NOMO-1 treated with DMSO at 0.1 percent for 48 hours (cell line): ENCODE data around the gene PHOX2A.
"Not testable (repeated sequence)": the region's sequence is repeated elsewhere in the genome, so short reads cannot be mapped to it uniquely, and the experiment has no call there.

Experiments
- DNase-seq: peaks from one replicate; lab custom pipeline; 2025; ENCODE audit not compliant: unreplicated experiment; lab: John Stamatoyannopoulos, UW

Gene PHOX2A

DNA sequence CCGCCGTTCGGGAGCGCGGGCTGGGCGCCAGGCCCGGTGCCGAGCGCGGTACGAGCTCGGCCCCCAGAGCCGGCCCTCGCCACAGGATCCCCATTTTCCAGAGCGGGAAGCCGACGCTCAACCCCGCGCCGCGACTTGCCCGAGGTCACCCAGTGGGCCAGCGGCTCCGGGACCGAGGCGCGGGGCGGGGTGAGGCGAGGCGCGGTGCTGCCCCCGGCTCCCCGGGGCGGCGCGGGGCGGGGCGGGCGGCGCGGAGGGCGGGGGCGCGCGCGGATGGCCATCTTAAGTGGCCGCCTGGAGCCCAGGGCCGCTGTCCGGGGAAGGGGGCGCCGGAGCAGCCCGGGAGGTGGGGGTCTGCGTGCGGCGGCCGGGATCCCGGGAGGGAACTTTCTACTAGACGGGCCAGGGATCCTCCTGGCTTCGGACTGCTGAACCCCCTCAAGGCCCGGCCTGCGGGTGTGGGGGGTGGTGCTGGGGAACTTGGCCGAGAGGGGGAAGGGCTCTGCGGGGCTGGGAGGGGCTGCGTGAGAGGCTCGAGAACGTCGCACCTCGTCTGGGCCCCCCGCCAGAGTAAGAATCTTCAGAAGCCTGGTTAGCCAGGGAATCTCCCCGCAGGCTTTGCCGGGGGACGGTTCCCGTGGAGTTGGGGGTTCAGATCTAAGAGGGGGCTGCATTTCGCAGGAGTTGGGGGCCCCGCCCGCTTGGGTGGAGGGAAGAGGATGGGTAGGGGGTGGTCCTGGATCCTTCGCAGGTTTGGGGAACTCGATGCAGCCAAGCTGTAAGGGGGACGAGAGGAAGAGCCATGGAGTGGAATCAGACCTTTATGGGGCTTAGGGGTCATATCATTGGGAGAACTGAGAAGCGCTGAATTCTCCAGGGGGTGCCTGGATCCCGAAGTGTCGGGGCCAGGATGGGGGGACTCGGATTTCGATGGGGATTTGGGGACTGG, 20.1 kb downstream of the PHOX2A start:
- DNase-seq = peak; percentile 47

DNA sequence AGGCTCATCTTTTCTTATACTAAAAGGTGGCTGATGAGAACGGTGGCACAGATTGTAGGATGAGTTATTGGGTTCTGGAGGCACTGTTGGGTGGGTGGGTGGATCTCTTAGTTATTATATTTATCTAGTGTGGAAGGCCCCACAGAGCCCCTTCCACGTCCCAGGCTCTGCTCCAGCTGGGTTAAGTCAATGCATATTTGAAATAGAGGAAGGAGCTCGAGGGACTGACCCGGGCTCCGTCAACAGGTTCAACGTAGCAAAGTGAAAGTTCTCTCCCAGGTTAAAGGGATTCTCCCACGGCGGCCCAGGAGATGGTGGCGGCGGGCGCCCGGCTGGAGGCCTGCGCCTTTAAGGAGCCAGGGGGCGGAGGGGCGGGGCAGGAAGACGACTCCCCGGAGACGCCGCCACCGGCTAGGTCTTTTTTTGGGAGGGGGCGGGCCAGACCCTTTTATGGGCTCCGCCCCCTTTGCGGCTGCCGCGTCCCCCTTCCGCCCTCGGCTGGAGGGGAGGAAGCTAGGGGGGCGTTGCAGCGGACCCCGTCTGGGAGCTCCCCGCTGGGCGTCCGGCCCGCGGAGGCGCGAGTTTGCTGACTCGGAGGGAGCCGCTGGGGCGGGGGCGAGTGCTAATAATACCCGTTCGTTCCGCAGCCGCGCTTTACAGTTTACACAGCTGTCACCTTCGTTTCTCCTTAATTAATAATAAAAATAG, 20.9 kb downstream of the PHOX2A start:
- DNase-seq = peak; percentile 98

DNA sequence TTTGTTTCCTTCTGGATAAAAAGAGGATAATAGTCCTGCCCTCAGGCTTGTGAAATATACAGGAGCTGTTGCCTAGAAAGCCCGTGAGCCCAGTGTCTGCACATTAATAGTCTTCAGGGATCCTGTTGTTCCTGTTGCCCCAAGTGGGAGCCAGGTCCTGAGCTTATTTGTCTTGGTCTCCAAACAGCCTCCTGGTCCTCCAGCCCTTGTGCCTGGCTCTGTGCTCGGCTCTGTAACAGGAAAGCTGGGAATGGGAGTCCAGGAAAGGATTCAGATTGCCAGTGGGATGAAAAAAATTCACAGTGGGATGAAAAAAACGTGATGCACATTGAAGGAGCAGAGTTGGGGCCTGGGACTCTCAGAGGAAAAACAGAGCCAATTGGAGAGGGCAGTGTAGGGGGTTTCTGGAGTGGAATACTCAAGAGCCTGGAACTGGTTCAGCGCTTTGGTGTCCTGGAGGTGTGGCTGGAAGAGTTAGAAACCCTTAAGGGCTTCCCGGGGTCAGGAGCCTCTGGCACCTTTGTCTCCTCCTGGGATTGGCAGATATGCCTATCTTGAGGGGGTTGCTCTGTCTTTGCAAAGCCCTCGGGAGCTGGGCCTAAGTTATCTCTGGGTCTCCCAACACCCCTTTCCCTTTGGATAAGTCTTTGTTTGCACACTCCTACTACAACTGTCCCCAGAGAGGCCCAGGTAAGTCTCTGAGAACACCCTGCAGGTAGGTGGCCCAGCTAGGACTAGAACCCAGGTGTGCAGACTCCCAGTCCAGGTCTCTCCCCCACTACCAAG, 21.7 kb downstream of the PHOX2A start:
- no peak for DNase-seq

DNA sequence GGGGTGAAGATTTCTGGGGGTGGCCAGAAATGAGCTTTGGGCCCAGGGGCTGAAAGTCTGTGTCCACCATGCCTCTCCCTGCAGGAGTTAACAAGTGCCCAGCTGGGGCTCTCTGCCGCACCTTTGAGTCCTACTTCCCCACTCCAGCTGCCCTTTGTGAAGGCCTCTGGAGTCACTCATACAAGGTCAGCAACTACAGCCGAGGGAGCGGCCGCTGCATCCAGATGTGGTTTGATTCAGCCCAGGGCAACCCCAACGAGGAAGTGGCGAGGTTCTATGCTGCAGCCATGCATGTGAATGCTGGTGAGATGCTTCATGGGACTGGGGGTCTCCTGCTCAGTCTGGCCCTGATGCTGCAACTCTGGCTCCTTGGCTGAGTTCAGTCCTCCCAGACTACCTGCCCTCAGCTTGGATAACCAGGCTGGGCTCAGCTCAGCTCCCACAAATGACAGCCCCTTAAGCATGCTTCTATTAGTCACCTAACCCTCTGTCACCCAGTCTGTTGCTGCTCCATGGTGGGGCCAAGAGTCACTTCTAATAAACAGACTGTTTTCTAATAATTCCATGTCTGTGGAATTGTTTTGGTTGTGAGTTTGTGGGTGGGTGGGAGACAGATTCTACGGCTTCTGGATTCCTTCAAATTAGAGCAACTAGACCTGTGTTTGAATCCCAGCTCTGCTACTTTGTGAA, 22.4 kb downstream of the PHOX2A start:
- DNase-seq = peak; percentile 12

DNA sequence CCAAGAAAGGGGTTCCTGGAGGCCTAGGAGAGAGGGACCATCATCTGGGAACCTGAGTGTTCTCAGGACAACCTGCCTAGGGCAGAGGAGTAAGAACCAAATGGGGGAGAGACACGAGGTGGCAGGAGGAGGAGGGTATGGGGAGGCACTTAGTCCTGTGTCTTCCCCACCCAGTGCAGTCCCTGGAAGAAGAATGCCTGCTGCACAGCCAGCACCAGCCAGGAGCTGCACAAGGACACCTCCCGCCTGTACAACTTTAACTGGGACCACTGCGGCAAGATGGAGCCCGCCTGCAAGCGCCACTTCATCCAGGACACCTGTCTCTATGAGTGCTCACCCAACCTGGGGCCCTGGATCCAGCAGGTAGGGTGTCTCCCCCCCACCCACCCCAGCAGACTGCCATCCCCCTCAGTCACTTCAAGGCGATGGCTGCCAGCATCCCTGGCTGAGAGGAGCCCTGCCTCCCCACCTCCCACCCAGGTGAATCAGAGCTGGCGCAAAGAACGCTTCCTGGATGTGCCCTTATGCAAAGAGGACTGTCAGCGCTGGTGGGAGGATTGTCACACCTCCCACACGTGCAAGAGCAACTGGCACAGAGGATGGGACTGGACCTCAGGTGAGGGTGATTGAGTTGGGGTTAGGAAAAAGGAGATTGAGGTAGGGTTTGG, 23.1 kb downstream of the PHOX2A start:
- no peak for DNase-seq

DNA sequence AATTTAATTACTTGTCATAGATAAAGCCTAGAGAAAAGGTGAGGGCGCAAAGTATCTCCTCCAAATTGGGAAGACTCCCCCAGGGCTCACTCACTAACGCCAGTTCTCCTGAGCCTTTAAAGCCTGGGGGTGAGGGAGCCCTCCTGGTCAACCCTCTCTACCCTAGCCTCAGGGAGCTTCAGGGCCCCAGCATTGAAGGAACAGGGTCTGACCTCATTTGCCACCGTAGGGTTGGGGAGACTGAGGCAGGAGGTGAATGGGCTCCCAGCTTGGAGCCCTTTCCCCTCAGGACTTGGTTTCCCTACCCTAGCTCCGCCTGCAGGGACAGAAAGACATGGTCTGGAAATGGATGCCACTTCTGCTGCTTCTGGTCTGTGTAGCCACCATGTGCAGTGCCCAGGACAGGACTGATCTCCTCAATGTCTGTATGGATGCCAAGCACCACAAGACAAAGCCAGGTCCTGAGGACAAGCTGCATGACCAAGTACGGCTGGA, 25.7 kb downstream of the PHOX2A start:
- DNase-seq = no peak

DNA sequence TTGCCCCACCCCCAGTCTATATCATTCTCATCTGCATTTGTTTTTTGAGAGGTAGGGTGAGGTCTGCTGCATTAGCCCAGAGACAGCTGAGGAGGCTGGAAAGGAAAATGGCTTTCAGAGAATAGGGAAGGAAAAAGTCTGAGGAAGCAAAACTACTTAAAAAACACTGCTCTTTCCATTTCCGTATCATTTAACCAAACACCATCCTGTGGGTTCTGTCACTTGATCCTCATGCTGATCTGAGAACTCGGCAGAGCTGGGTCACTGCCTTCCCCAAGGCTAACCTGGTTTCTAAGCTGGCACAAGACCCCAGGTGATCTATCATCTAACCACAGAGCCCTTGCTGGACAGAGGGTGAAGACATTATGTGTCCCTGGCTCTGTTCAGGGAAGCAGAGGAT, 26.1 kb downstream of the PHOX2A start:
- peak; percentile 58 for DNase-seq

DNA sequence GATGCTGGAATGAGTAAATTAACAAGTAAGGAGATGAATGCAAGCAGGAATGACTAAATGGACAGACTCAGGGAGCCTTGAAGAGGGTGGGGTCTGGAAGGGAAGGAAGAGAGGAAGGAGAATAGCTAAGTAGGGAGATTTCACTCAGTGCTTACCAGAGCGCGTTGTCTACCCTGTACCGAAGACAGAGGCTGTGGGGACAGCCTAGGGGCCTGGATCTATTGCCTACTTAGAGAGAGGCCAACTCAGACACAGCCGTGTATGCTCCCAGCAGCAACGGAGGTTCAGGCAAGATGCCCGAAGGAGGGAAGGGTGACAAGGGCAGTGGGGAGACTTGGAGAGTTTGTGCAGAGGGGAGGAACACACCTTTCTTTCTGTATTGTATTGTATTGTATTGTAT, 27.3 kb downstream of the PHOX2A start, which contains the start of gene FOLR2:
TSS of gene FOLR2 (plus strand) at position 157 of the 400 bp plus-strand sequence. CDS start 1,791 bp downstream, outside the sequence.
- DNase-seq = no peak

DNA sequence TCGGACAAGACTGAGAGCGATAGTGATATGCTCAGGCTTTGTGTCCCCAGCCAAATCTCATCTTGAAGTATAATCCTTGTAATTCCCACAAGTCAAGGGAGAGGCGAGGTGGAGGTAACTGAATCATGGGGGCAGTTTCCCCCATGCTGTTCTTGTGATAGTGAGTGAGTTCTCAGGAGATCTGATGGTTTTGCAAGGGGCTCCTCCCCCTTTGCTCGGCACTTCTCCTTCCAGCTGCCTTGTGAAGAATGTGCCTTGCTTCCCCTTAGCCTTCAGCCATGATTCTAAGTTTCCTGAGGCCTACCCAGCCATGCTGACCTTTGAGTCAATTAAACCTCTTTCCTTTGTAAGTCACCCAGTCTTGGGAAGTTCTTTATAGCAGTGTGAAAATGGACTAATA, 34.9 kb downstream of the PHOX2A start:
- DNase-seq = peak; percentile 34

DNA sequence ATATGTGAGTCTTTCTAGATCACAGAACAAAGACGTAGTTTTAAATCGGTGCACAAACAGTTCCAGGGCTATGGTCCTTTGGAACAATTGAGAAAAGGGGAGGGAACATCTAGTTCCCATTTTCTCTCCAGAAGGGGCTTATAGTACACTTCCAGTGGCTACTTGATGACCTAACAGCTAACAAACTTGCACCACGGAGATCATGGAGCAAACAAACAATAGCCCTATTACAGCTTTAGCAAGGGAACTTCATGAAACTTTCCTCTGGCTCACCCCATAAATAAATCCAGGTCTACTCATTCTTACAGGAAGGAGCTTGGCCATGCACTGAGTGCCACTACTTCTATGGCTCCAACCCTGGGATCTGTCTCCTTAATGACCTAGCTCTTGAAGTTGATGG, 35.7 kb downstream of the PHOX2A start:
- DNase-seq = no peak

DNA sequence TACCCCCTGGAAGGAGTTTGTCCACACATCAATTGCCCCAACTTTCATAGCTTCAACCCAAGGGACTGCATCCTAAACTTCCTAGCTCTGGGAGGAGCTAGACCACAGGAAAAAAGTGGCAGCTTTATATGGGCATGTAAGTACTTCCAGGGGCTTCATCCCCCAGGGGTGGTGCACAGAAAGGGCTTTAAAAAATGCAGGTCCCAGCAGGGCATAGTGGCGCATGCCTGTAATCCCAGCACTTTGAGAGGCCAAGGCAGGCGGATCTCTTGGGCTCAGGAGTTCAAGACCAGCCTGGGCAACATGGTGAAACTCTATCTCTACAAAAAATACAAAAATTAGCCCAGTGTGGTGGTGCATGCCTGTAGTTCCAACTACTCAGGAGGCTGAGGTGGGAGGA, 37.2 kb downstream of the PHOX2A start:
- not testable (repeated sequence) for DNase-seq

DNA sequence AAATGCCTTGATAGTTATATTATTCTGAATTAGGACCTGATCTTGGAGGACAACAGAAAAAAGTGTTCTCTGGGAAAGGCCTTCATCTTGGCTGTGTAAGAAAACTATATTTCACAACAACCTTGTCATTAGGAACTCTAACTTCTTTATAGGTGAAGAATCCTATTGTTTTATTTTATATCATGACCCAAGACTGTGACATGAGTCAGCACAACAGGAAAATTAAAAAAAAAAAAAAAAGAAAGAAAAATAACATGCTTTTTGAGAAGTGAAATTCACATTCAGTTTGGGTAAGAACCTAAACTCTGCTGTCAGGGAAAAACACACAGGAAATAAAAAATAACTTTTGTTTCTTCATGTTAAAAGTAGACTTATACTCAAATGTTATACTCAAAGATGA, 39.1 kb downstream of the PHOX2A start:
- peak; percentile 37 for DNase-seq

DNA sequence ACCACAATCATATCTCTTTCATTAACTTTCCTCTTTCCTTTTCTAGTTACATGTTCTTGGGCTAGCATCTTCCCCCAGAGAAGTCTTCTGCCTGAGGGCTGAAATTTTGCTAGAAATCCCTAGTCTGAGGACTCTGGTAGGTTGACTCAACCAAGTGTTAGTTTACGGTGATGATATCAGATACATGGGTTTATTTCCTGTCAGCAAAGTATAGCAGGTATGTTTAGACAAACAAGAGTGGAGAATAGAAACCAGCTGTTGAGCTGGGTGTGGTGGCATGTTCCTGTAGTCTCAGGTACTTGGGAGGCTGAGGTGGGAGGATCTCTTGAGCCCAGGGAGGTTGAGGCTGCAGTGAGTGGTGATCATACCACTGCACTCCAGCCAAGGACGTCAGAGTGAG, 40.8 kb downstream of the PHOX2A start:
- DNase-seq = no peak

DNA sequence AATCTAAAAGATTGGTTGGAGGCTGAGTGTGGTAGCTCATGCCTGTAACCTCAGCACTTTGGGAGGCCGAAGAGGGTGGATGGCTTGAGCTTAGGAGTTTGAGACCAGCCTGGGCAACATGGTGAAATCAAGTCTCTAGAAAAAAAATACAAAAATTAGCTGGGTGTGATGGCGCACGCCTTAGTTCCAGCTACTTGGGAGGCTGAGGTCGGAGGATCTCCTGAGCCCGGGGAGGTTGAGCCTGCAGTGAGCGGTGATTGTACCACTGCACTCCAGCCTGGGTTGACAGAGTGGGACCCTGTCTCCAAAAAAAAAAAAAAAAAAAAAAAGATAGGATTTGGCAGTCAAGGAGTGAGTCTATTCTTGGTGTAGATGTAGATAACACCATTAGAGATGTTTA, 41.4 kb downstream of the PHOX2A start:
- no peak for DNase-seq

DNA sequence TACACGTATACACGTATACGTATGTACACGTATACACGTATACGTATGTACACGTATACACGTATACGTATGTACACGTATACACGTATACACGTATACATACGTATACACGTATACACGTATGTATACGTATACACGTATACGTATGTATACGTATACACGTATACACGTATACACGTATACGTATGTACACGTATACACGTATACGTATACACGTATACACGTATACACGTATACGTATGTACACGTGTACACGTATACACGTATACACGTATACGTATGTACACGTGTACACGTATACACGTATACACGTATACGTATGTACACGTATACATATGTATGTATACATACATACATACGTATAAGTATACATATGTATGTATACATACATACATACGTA, 42.5 kb downstream of the PHOX2A start:
- DNase-seq = not testable (repeated sequence)

DNA sequence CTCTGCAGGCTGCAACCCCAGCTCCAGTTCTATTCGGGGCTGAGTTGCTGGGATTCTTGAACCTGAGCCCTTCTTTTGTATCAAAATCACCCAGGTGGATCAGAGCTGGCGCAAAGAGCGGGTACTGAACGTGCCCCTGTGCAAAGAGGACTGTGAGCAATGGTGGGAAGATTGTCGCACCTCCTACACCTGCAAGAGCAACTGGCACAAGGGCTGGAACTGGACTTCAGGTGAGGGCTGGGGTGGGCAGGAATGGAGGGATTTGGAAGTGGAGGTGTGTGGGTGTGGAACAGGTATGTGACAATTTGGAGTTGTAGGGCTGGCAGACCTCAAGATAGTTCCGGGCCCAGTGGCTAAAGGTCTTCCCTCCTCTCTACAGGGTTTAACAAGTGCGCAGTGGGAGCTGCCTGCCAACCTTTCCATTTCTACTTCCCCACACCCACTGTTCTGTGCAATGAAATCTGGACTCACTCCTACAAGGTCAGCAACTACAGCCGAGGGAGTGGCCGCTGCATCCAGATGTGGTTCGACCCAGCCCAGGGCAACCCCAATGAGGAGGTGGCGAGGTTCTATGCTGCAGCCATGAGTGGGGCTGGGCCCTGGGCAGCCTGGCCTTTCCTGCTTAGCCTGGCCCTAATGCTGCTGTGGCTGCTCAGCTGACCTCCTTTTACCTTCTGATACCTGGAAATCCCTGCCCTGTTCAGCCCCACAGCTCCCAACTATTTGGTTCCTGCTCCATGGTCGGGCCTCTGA, 48.3 kb downstream of the PHOX2A start:
- DNase-seq = no peak

DNA sequence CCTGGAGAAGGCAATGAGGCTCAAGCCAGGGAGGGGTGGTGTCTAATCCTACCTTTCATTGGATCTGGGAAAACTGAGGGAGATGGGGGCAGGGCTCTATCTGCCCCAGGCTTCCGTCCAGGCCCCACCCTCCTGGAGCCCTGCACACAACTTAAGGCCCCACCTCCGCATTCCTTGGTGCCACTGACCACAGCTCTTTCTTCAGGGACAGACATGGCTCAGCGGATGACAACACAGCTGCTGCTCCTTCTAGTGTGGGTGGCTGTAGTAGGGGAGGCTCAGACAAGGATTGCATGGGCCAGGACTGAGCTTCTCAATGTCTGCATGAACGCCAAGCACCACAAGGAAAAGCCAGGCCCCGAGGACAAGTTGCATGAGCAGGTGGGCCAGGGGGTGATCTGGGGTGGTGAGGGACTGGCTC, 52.0 kb downstream of the PHOX2A start, which contains the start of gene FOLR1:
TSS of gene FOLR1 (plus strand) at position 180 of the 421 bp plus-strand sequence. CDS start at position 214, 34 bp downstream.
- DNase-seq = no peak

DNA sequence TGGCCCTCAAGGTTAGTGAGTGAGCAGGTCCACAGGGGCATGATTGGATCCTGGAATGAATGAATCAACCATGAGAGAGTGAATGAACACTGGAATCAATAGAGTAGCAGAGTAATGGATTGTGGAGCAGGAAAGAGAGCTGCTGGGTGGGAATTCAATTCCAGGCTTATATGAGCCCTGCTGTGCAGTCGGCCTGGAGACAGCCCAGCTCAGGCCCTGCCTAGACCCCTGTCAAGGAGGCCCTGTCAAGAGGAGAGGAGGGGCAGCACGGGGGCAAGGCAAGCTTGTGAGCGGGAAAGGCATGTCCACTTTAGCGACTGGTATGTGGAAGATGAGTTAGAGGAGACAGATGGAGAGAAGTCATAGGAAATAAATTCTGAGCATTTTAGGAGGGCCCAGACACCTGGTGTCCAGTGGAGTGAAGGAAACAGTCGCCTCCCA, 53.3 kb downstream of the PHOX2A start:
- DNase-seq = no peak
